Fibroblast of the aortic adventitia (primary cell): Measurements from ENCODE around the gene CREB3L1. TPM values are rescaled to one million over a fixed set of nuclear protein-coding genes. Genes with fewer than 3 reads are reported as not detected.

ENCODE experiments used
- DNase-seq: peaks from one replicate; pipeline ENCODE4 v3.0.0-alpha.2; 2010; ENCODE audit warnings: low read depth
- H3K4me3 ChIP-seq: 2 replicates; pipeline ENCODE4 v1.5.1; 2011; ENCODE audit warnings: low read depth, mild to moderate bottlenecking, control low read depth, low read length, moderate library complexity
- CTCF ChIP-seq: IDR thresholded peaks from 2 replicates; pipeline ENCODE4 v1.5.1; 2011; ENCODE audit warnings: mild to moderate bottlenecking, low read length, control low read depth, inconsistent platforms; ENCODE audit not compliant: insufficient read depth
- total RNA-seq: library from RNA; depleted of rRNA; stranded (reverse); fragments of >200 nt; gene quantifications from 2 replicates; pipeline ENCODE4 v1.2.3, GENCODE V29; 2012; ENCODE audit warnings: low replicate concordance

Gene CREB3L1
- total RNA-seq, 1 donor = 37.5 TPM

DNA sequence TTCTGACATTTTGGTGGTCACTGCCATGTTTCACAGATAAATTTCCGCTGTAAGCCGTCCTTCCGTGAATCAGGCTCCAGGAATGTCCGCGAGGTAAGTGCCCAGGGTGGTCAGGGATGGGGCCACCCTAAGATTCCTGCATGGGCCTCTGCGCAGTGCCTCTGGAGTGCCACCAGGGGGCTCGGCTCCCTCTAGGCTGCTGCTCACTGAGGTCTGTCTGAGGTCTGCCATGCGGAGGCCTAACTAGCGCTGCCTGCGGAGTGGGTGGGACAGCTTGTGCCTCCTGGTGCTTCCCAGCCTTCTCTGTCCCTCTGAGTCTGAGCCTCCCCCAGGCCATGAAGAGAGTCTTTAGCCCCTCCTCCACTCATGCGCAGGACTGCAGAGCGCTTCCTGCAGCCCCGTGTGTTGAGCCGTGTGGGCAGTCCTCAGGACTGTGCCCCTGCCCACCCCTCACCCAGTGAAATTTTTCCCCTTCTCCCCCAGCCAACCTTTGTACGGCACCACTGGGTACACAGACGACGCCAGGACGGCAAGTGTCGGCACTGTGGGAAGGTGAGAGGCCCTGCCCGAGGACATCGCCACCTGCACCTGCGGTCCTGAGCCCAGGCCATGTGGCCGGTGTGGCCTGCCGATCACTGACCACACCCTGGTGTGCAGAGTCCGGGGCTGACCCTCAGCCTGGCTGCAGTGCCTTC, 92.1 kb downstream of the CREB3L1 start:
- H3K4me3 ChIP-seq = no peak overlapping the region
- TF ChIP-seq CTCF = peak; percentile 95
- DNase-seq = peak; percentile 58

- no peak overlapping the region for H3K4me3 ChIP-seq
- no peak for TF ChIP-seq CTCF
- no peak for DNase-seq
Measured at GRCh38 chr11:46370253-46370652, 92.8 kb downstream of the CREB3L1 start.

Other genes starting within 250 kb of the CREB3L1 start
- 22.5 and 24.0 TPM in 2 replicates for gene PHF21A, start 156.2 kb upstream of the CREB3L1 start, total RNA-seq
- 27.1 and 37.7 TPM in 2 replicates for gene DGKZ, start 69.8 kb downstream of the CREB3L1 start, total RNA-seq
- 52.2 and 96.0 TPM in 2 replicates for gene MDK, start 104.0 kb downstream of the CREB3L1 start, total RNA-seq
- gene CHRM4, start 114.1 kb downstream of the CREB3L1 start, total RNA-seq = not detected in 2 replicates